PFSK-1 (cell line): ENCODE measurements around the gene OR1J4. TPM values are rescaled to one million over a fixed set of nuclear protein-coding genes. Genes with fewer than 3 reads are reported as not detected.

Experiments
- FOXP2 ChIP-seq: optimal IDR thresholded peaks from 2 replicates; pipeline ENCODE3; 2011; ENCODE audit warnings: borderline replicate concordance, control low read depth, inconsistent platforms; ENCODE audit not compliant: insufficient read depth; ENCODE audit errors: extremely low read length, extremely low read depth
- POLR2AphosphoS5 ChIP-seq: IDR thresholded peaks from 2 replicates; pipeline ENCODE4 v1.6.1; 2012; ENCODE audit warnings: low read depth, mild to moderate bottlenecking, control low read depth, low read length, moderate library complexity
- REST ChIP-seq, 2 experiments: IDR thresholded peaks; 2 replicates each; pipeline versions ENCODE4 v1.6.1 to v1.8.0; 2011 to 2012; ENCODE audit warnings: low read depth in 2 of 2, low read length in 2 of 2, control low read depth in 1 of 2, inconsistent platforms in 1 of 2, mild to moderate bottlenecking in 1 of 2, moderate library complexity in 1 of 2; ENCODE audit not compliant: insufficient read depth in 1 of 2
- SIN3A ChIP-seq: IDR thresholded peaks from 2 replicates; pipeline ENCODE4 v1.6.1; 2012; ENCODE audit warnings: mild to moderate bottlenecking, low read length, moderate library complexity, borderline replicate concordance; ENCODE audit not compliant: insufficient read depth
- TAF1 ChIP-seq: IDR thresholded peaks from 2 replicates; pipeline ENCODE4 v1.6.1; 2012; ENCODE audit warnings: low read length, control low read depth, borderline replicate concordance; ENCODE audit not compliant: insufficient read depth
- polyA plus RNA-seq: library from polyadenylated mRNA; unstranded; fragments of >200 nt; gene quantifications from one replicate; pipeline ENCODE4 v1.2.1, GENCODE V29; 2012; ENCODE audit warnings: low read depth, missing spikeins; ENCODE audit not compliant: insufficient read length

Gene OR1J4
- not detected for polyA plus RNA-seq

- no peak for TF ChIP-seq REST (IDR thresholded peaks at IDR 0.05; ENCODE audit: insufficient read depth in 1 of 2, low read depth in 2 of 2, low read length in 2 of 2)
- no peak for TF ChIP-seq TAF1
- TF ChIP-seq SIN3A, result no peak
- TF ChIP-seq FOXP2, result no peak
- TF ChIP-seq POLR2AphosphoS5, result no peak
These were observed at the start of gene OR1J4 for GRCh38 chr9:122518841-122519240. Gene OR1J4 (plus strand): TSS chr9:122519141. CDS start chr9:122519141, 0 bp downstream.

GRCh38 chr9:122474561-122474960 lies 44.4 kb upstream of the OR1J4 start:
- TF ChIP-seq REST (IDR thresholded peaks at IDR 0.05; ENCODE audit: insufficient read depth in 1 of 2, low read depth in 2 of 2, low read length in 2 of 2), result no peak
- no peak for TF ChIP-seq POLR2AphosphoS5
- TF ChIP-seq SIN3A, result no peak
- TF ChIP-seq FOXP2, result no peak
- TF ChIP-seq TAF1, result no peak

GRCh38 chr9:122475717-122476116 lies 43.2 kb upstream of the OR1J4 start:
- TF ChIP-seq SIN3A (no peak), REST (IDR thresholded peaks at IDR 0.05; ENCODE audit: insufficient read depth in 1 of 2, low read depth in 2 of 2, low read length in 2 of 2) (no peak), TAF1 (no peak), POLR2AphosphoS5 (no peak), FOXP2 (no peak)

GRCh38 chr9:122477346-122477745 lies 41.6 kb upstream of the OR1J4 start:
- TF ChIP-seq TAF1 (no peak), SIN3A (no peak), POLR2AphosphoS5 (no peak), REST (IDR thresholded peaks at IDR 0.05; ENCODE audit: insufficient read depth in 1 of 2, low read depth in 2 of 2, low read length in 2 of 2) (no peak), FOXP2 (no peak)

- no peak for TF ChIP-seq REST (IDR thresholded peaks at IDR 0.05; ENCODE audit: insufficient read depth in 1 of 2, low read depth in 2 of 2, low read length in 2 of 2)
- TF ChIP-seq POLR2AphosphoS5, result no peak
- TF ChIP-seq SIN3A, result no peak
- TF ChIP-seq FOXP2, result no peak
- TF ChIP-seq TAF1, result no peak
These were observed 41.1 kb upstream of the OR1J4 start, which contains the start of gene OR1J1 for GRCh38 chr9:122477826-122478225. Gene OR1J1 (minus strand): TSS chr9:122477926. CDS start chr9:122477926, 0 bp downstream.
